Uterus (tissue), 4 donors: Measurements from ENCODE around the gene KCNG2. TPM values are rescaled to one million over a fixed set of nuclear protein-coding genes. Genes with fewer than 3 reads are reported as not detected.

Experiments
- DNase-seq, 2 donors: peaks; one replicate each; pipeline ENCODE4 v3.0.0-alpha.2; 2019 to 2020
- H3K27ac ChIP-seq, 2 donors: fragments of 200-600 bp; sonication (generic); 1 replicate in 1 of 2; 2 replicates in 1 of 2; pipeline ENCODE4 v1.5.1; 2016 to 2018
- H3K27me3 ChIP-seq, 2 donors: fragments of 200-600 bp; sonication (generic); one replicate each; pipeline ENCODE4 v1.5.1; 2018 to 2019; ENCODE audit warnings: control low read depth in 1 of 2
- H3K36me3 ChIP-seq, 2 donors: fragments of 200-600 bp; sonication (generic); one replicate each; pipeline ENCODE4 v1.5.1; 2019; ENCODE audit warnings: control low read depth in 1 of 2
- H3K4me1 ChIP-seq, 2 donors: fragments of 200-600 bp; sonication (generic); one replicate each; pipeline ENCODE4 v1.5.1; 2018 to 2019; ENCODE audit warnings: control low read depth in 1 of 2
- H3K4me3 ChIP-seq, 2 donors: fragments of 200-600 bp; sonication (generic); 1 replicate in 1 of 2; 2 replicates in 1 of 2; pipeline ENCODE4 v1.5.1; 2018 to 2019; ENCODE audit warnings: mild to moderate bottlenecking in 1 of 2
- H3K9me3 ChIP-seq, 2 donors: fragments of 200-600 bp; sonication (generic); one replicate each; pipeline ENCODE4 v1.5.1; 2019; ENCODE audit warnings: control low read depth in 1 of 2
- POLR2A ChIP-seq, 2 donors: fragments of 450-650 bp; IDR thresholded peaks; one replicate each; pipeline ENCODE4 v1.6.1; 2016; ENCODE audit warnings: antibody characterized with exemption in 2 of 2, mild to moderate bottlenecking in 1 of 2, moderate library complexity in 1 of 2
- intact Hi-C: fragments of 100-400 bp; cut with DNase I; formaldehyde crosslinking; loops from one replicate; pipeline ENCODE4 v1.15.1; 2023; ENCODE audit warnings: low total_unique reads
- total RNA-seq, 4 donors: library from RNA; depleted of rRNA in 3 of 4; stranded (reverse); fragments of >200 nt in 3 of 4; gene quantifications; one replicate each; pipeline versions ENCODE4 v1.1.0 to v1.2.4, GENCODE V29; 2014 to 2023
- TF ChIP-seq, protein P1 (sequence below), 4 experiments: fragments of 200-600 bp in 2 of 4; fragments of 450-650 bp in 2 of 4; sonication (generic) in 2 of 4; IDR thresholded peaks; one replicate each; pipeline ENCODE4 v1.5.1; 2016 to 2019; ENCODE audit warnings: antibody characterized with exemption in 4 of 4, mild to moderate bottlenecking in 2 of 4, moderate library complexity in 1 of 4
- donor health status: DM: yes; HTN: yes; CAD: no.

The KCNG2 gene
- total RNA-seq, 4 donors from 2014 or later: 0.59 TPM; not detected in 3

DNA sequence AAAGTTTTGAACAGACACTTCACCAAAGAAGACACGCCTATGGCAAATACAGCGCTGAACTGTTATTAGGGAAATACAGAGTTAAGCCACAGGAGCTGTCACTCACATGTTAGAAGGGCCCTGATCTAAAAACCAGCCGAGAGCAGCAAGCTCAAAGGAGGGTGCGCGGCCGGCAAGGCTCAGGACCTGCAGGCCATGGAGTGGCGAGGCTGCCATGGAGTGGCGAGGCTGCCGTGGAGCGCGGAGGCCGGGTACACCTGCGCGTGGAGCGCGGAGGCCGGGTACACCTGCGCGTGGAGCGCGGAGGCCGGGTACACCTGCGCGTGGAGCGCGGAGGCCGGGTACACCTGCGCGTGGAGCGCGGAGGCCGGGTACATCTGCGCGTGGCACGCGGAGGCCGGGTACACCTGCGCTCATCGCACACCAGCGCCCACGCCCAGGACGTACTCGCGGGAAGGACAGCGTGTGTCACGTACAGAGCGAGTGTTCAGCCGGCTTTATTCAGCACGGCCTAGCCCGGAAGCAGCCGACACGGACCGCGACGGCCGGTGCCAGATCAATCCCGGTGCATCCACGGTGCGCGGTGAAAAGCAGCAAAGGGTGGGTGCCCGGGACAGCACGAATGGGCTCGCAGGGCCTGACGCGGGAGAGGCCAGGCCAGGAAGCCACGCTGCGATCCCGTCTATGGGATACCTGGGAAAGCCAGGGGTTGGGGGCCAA, 84.9 kb downstream of the KCNG2 start:
- Histone ChIP-seq H3K4me3 (no peak overlapping the region), H3K27ac (no peak overlapping the region), H3K27me3 (no peaks in the 10 kb centered on the region), H3K9me3 (no peaks in the 10 kb centered on the region), H3K36me3 (no peaks in the 10 kb centered on the region), H3K4me1 (no peaks in the 10 kb centered on the region)
- intact Hi-C loops: no loop called here
- DNase-seq: no peak
- no peak for TF ChIP-seq POLR2A (IDR thresholded peaks at IDR 0.05)
- TF ChIP-seq, protein P1, sequence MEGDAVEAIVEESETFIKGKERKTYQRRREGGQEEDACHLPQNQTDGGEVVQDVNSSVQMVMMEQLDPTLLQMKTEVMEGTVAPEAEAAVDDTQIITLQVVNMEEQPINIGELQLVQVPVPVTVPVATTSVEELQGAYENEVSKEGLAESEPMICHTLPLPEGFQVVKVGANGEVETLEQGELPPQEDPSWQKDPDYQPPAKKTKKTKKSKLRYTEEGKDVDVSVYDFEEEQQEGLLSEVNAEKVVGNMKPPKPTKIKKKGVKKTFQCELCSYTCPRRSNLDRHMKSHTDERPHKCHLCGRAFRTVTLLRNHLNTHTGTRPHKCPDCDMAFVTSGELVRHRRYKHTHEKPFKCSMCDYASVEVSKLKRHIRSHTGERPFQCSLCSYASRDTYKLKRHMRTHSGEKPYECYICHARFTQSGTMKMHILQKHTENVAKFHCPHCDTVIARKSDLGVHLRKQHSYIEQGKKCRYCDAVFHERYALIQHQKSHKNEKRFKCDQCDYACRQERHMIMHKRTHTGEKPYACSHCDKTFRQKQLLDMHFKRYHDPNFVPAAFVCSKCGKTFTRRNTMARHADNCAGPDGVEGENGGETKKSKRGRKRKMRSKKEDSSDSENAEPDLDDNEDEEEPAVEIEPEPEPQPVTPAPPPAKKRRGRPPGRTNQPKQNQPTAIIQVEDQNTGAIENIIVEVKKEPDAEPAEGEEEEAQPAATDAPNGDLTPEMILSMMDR (IDR thresholded peaks at IDR 0.05): no peak

DNA sequence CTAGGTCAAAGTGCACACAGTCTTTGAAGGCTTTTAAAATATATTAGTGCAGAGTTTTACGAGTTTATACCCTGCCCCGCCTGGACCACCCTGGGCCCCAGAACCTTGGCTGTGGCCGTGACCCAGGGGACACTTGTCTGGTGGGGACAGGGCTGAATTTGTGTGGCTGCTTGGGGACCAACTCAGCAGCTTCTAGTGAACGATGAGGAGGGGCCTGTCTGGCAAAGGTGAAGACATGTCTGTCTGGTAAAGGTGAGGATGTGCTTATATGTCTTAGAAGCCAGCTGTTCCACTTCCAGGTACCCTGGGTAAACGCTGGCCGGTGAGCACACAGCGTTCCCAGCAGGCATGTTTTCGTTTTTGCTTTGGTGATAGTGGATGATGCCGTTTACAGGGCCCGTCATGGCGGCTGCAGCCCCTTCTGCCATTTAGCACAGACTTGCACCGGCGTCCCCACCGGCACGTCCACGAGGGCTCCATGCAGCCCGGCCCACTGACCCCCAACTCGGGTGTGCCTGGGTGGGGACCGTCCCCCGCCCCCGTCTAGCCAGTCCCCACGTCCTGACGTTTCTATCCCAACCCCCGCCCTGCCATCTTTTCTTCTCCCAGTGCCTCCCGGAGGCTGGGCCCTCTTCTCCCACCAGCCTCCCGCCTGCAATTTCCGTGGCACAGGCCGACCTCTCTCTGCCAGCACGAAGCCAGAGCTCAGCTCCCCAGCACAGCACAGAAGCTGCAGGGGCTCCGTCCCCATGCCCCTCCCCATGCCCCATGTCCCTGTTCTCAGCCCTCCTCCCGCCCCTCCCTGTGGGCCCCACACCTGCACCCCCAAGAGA, 85.9 kb downstream of the KCNG2 start:
- no peaks in the 10 kb centered on the region for H3K27me3 ChIP-seq
- no peak for DNase-seq
- H3K4me1 ChIP-seq: no peaks in the 10 kb centered on the region
- TF ChIP-seq POLR2A (IDR thresholded peaks at IDR 0.05): no peak
- TF ChIP-seq, protein P1 (IDR thresholded peaks at IDR 0.05): no peak
- H3K36me3 ChIP-seq: no peaks in the 10 kb centered on the region
- intact Hi-C loops: no loop called here
- H3K9me3 ChIP-seq: no peaks in the 10 kb centered on the region
- H3K27ac ChIP-seq: no peak overlapping the region
- H3K4me3 ChIP-seq: no peak overlapping the region

DNA sequence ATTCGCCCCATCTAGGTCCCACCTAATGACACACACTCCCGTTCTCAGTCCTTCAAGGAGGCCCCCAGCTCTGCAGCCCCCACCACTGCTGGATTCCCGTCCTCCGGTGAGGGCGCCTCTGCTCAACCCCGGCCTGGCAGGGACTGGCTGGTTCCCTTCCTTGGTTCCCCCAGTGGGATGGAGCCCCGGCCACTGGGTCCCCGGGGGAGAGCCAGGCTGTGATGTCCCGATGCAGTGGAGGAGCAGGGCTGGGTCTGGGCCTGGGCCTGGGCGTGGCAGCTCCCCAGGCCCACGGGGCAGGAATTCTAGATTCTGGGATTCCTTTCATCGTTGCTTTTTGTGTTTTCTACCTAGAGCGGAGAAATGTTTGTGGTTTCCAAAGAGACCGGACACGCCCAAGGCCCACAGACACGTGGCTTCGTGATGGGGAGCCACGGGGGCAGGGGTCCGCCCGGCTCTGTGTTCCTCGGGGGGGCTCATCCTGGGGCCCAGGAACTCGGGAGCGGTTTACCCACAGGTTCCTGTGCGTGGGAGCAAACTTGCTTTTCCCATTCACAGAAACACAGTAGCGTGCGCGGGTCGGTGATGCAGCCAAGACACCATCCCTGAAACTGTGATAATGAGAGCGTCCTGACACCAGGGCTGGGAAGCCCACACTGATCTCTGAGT, 86.7 kb downstream of the KCNG2 start:
- Histone ChIP-seq H3K4me1 (no peaks in the 10 kb centered on the region), H3K9me3 (no peaks in the 10 kb centered on the region), H3K27ac (no peak overlapping the region), H3K36me3 (no peaks in the 10 kb centered on the region), H3K27me3 (no peaks in the 10 kb centered on the region), H3K4me3 (no peak overlapping the region)
- no peak for DNase-seq
- TF ChIP-seq, protein P1 (IDR thresholded peaks at IDR 0.05): no peak
- no peak for TF ChIP-seq POLR2A (IDR thresholded peaks at IDR 0.05)
- intact Hi-C loops: no loop called here

DNA sequence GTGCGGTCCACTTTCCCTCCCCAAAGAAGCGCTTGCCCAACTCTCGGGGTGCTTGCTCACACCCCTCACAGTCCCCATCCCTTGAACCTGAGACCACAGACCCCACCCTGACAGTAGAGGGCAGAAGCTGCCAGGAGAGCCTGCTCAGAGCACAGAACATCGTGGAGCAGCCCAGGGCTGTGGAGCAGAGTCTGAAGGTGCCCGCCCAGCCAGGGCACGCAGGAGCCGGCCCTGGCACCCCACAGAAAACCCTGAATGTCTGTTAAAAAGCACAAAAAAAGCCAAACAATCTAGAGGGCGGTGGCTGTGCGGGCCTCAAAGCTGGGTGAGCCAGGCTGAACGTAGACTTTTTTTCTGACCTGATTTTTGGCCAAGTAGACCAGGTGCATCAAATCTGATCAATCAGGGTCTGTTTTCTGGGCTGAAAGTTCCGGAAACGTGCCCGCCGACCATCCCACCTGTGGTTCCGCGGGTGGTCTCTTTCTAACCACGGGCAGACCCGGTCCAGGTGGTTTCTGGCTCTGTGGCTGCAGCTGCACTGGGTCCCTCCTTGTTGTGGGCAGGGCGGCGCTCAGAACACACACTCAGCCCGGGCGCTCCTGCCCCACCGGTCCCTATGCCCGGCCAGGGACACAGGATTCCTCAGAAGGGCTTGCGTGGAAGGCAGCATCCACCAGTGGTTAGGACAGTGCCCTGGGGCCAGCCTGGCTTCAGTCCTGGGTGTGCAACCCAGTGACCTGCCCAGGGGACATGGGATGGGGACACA, 87.4 kb downstream of the KCNG2 start:
- Histone ChIP-seq H3K4me1 (no peaks in the 10 kb centered on the region), H3K27me3 (no peaks in the 10 kb centered on the region), H3K9me3 (no peaks in the 10 kb centered on the region), H3K36me3 (no peaks in the 10 kb centered on the region), H3K27ac (no peak overlapping the region), H3K4me3 (no peak overlapping the region)
- intact Hi-C loops: no loop called here
- no peak for TF ChIP-seq POLR2A (IDR thresholded peaks at IDR 0.05)
- TF ChIP-seq, protein P1 (IDR thresholded peaks at IDR 0.05): no peak
- DNase-seq: no peak
